ENCODE data around the gene SCFD2.

DNA sequence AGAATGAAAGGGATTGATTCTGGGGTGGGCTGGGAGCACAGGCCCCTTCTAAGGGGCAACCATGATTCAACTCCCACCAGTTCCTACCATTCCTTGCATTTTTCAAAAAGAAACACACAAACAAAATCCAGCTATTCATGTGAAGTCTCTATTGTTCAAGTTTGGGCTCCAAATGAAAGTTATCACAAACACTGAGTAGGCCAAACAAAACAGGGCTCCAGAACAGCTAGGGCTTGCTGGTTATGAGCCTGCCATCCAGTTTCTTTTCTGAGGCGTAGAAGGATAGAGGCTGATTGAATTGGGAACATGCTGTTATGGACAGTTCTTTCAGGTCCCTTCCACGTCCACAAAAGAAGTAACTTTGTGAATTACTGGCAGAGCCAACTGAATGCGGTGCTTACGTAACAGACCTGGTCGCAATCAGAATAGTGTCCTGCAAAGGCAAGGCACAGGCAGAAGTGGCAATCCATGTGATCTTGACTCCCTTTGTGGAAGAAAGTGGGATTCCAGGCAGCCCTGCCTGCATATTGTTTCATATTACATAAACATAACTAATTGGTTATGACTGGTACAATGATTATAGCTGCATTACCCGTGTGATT is 244.5 kb downstream of the SCFD2 start:
- no peak for TF ChIP-seq EZH2 (IDR thresholded peaks at IDR 0.05; ENCODE audit: borderline replicate concordance, low read depth, low read length, severe bottlenecking)
- TF ChIP-seq, protein P1, sequence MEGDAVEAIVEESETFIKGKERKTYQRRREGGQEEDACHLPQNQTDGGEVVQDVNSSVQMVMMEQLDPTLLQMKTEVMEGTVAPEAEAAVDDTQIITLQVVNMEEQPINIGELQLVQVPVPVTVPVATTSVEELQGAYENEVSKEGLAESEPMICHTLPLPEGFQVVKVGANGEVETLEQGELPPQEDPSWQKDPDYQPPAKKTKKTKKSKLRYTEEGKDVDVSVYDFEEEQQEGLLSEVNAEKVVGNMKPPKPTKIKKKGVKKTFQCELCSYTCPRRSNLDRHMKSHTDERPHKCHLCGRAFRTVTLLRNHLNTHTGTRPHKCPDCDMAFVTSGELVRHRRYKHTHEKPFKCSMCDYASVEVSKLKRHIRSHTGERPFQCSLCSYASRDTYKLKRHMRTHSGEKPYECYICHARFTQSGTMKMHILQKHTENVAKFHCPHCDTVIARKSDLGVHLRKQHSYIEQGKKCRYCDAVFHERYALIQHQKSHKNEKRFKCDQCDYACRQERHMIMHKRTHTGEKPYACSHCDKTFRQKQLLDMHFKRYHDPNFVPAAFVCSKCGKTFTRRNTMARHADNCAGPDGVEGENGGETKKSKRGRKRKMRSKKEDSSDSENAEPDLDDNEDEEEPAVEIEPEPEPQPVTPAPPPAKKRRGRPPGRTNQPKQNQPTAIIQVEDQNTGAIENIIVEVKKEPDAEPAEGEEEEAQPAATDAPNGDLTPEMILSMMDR (IDR thresholded peaks at IDR 0.05; ENCODE audit: borderline replicate concordance, extremely low read depth, low read length, poor library complexity, severe bottlenecking), result no peak

Data from DND-41 (cell line).